GM12872 (cell line): Measurements from ENCODE around the gene TMOD1.

Source experiments
- CTCF ChIP-seq: IDR thresholded peaks from 3 replicates; pipeline ENCODE4 v1.5.1; 2011; ENCODE audit warnings: low read depth, mild to moderate bottlenecking, low read length, moderate library complexity; ENCODE audit not compliant: insufficient read depth

TMOD1 gene

GRCh38 chr9:97548819-97549540 is 47.5 kb downstream of the TMOD1 start:
- no peak for TF ChIP-seq CTCF

- TF ChIP-seq CTCF, result no peak
Measured at GRCh38 chr9:97550386-97550785, 48.9 kb downstream of the TMOD1 start.

GRCh38 chr9:97551308-97551707 is 49.8 kb downstream of the TMOD1 start:
- TF ChIP-seq CTCF, result no peak

- TF ChIP-seq CTCF, result no peak
Measured at GRCh38 chr9:97553141-97553540, 51.7 kb downstream of the TMOD1 start.

- no peak for TF ChIP-seq CTCF
Measured at GRCh38 chr9:97553841-97554240, 52.4 kb downstream of the TMOD1 start.

- TF ChIP-seq CTCF, result no peak
Measured at GRCh38 chr9:97554566-97555075, 53.2 kb downstream of the TMOD1 start.

GRCh38 chr9:97555164-97555563 is 53.7 kb downstream of the TMOD1 start:
- TF ChIP-seq CTCF, result no peak
